OCI-M1 (cell line): ENCODE results near the gene DISP2.

Experiments used
- DNase-seq: peaks from one replicate; lab custom pipeline; 2025; lab: John Stamatoyannopoulos, UW

Gene DISP2

DNA sequence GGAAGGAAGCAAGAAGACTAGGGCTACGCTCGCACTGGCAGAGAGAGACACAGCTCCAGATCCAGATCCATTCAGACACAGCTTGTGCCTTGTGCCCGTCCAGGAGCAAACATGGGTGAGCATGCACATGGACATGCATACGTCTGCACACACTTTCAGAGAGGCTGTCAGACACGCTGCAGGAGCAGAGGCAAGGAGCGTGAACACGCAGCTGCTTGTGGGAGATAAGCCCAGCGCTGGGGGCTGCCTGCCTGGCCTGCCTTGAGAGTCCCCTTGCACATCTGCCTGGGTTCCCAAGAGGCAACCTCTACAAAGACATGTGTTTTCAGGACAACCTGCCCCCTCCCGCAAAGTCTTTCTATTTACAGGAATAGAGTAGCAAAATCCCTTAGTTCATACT, 69.2 kb downstream of the DISP2 start:
- DNase-seq: peak; percentile 68

DNA sequence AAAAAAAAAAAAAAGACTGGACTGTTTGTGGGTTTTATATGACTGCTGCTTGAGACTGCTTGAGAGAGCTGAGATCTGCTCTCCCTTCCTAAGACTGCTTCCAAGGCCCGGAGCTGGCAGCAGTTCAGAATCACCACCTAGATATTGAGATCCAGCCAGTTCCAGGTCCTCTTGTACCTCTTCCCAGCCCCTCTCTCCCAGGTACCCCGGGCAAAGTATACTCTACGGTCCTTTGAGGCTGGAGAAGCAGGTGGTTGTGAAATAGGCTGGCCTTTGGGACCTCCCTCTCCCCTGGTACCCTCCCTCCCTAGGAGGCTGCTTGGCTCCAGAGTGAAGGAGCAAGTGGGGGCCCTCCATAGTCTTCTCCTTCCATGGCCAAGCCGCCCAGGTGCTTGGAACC, 70.2 kb downstream of the DISP2 start:
- DNase-seq: no peak
